Prostate gland (tissue), 2 donors: Measurements from ENCODE around the gene ADORA2A.

Experiments
- CTCF ChIP-seq, 4 experiments: fragments of 200-600 bp in 2 of 4; fragments of 450-650 bp in 2 of 4; sonication (generic) in 2 of 4; IDR thresholded peaks; 1 replicate in 3 of 4; 2 replicates in 1 of 4; pipeline ENCODE4 v1.5.1; 2016 to 2019; ENCODE audit warnings: antibody characterized with exemption in 4 of 4, mild to moderate bottlenecking in 2 of 4, moderate library complexity in 2 of 4
- POLR2A ChIP-seq: fragments of 450-650 bp; IDR thresholded peaks from one replicate; pipeline ENCODE4 v1.6.1; 2016; ENCODE audit warnings: antibody characterized with exemption, mild to moderate bottlenecking
- POLR2AphosphoS5 ChIP-seq: sonication (generic); formaldehyde crosslinking; IDR thresholded peaks from one replicate; pipeline ENCODE4 v1.6.1; 2017; ENCODE audit warnings: antibody characterized with exemption

GRCh38 chr22:24466716-24467328 is 39.4 kb downstream of the ADORA2A start:
- no peak for TF ChIP-seq POLR2A
- no peak for TF ChIP-seq CTCF (IDR thresholded peaks at IDR 0.05)
- TF ChIP-seq POLR2AphosphoS5, result no peak
